Myocyte (in vitro differentiated cells): Measurements from ENCODE around the gene PPP2R2C. TPM values are rescaled to one million over a fixed set of nuclear protein-coding genes. Genes with fewer than 3 reads are reported as not detected.

Experiments used
- DNase-seq: peaks from one replicate; pipeline ENCODE4 v3.0.0-alpha.2; 2012; ENCODE audit warnings: low read depth
- total RNA-seq: library from RNA; depleted of rRNA; stranded (reverse); fragments of >200 nt; gene quantifications from 2 replicates; pipeline ENCODE4 v1.2.3, GENCODE V29; 2014

PPP2R2C gene
- total RNA-seq, 1 donor from 2014 or later, result 0.29 TPM

GRCh38 chr4:6348408-6348807, 124.0 kb downstream of the PPP2R2C start:
- no peak for DNase-seq

- no peak for DNase-seq
These were observed 124.8 kb downstream of the PPP2R2C start for GRCh38 chr4:6347511-6348045.

- no peak for DNase-seq
These were observed 125.9 kb downstream of the PPP2R2C start for GRCh38 chr4:6346373-6347110.

- no peak for DNase-seq
These were observed 126.5 kb downstream of the PPP2R2C start for GRCh38 chr4:6345866-6346265.

GRCh38 chr4:6345096-6345830, 127.2 kb downstream of the PPP2R2C start:
- no peak for DNase-seq

GRCh38 chr4:6343939-6344408, 128.4 kb downstream of the PPP2R2C start:
- peak; percentile 34 for DNase-seq

- no peak for DNase-seq
These were observed 129.7 kb downstream of the PPP2R2C start for GRCh38 chr4:6342530-6343293.

GRCh38 chr4:6341696-6342095, 130.7 kb downstream of the PPP2R2C start:
- no peak for DNase-seq

GRCh38 chr4:6340446-6341015, 131.9 kb downstream of the PPP2R2C start:
- no peak for DNase-seq

GRCh38 chr4:6339818-6340445, 132.5 kb downstream of the PPP2R2C start:
- DNase-seq, result no peak

- no peak for DNase-seq
These were observed 133.2 kb downstream of the PPP2R2C start for GRCh38 chr4:6338951-6339817.

- DNase-seq, result no peak
These were observed 134.1 kb downstream of the PPP2R2C start for GRCh38 chr4:6338175-6338950.

- no peak for DNase-seq
These were observed 135.0 kb downstream of the PPP2R2C start for GRCh38 chr4:6337331-6337935.

GRCh38 chr4:6336166-6336565, 136.2 kb downstream of the PPP2R2C start:
- DNase-seq, result no peak

GRCh38 chr4:6335040-6335590, 137.3 kb downstream of the PPP2R2C start:
- no peak for DNase-seq

GRCh38 chr4:6334203-6334887, 138.1 kb downstream of the PPP2R2C start:
- DNase-seq, result no peak
